H7 (cell line): ENCODE results near the gene SCG3. TPM values are rescaled to one million over a fixed set of nuclear protein-coding genes. Genes with fewer than 3 reads are reported as not detected.
A peak's percentile ranks its signal among the peaks of the same experiment; 100 is the strongest.

ENCODE experiments used
- DNase-seq: peaks from one replicate; pipeline ENCODE4 v3.0.0; 2012
- H3K27me3 ChIP-seq: 2 replicates; pipeline ENCODE4 v1.6.0; 2011; ENCODE audit warnings: mild to moderate bottlenecking, low read length; ENCODE audit not compliant: control insufficient read depth, insufficient read depth
- H3K36me3 ChIP-seq: replicated peaks from 2 replicates; pipeline ENCODE4 v1.5.1; 2011; ENCODE audit warnings: low read length; ENCODE audit not compliant: control insufficient read depth, insufficient read depth
- H3K4me3 ChIP-seq: 2 replicates; pipeline ENCODE4 v1.5.1; 2011; ENCODE audit warnings: low read depth, mild to moderate bottlenecking, control low read depth, low read length, moderate library complexity; ENCODE audit not compliant: insufficient read depth
- total RNA-seq: library from RNA; depleted of rRNA; stranded (reverse); fragments of >200 nt; shearing (Covaris generic); gene quantifications from 2 replicates; pipeline ENCODE4 v1.2.3, GENCODE V29; 2014

SCG3 gene
- total RNA-seq, 1 experiment from 2014 or later = 8.9 TPM

DNA sequence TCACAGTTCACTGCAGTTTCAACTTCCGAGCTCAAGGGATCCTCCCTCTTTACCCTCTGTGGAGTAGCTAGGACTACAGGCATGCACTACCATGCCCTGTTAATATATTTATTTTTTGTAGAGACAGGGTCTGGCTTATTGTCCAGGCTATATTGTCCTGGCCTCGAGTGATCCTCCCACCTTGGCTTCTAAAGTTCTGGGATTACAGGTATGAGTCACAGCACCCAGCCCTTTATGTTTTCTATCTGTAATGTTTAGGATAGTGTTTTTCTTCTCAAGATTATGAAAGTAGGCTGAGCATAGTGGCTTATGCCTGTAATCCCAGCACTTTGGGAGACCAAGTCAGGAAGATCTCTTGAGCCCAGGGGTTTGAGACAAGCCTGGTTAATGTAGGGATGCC is 11.9 kb upstream of the SCG3 start:
- DNase-seq = no peak
- no peak overlapping the region for H3K4me3 ChIP-seq
- H3K27me3 ChIP-seq = no peaks in the 10 kb centered on the region
- no peaks in the 10 kb centered on the region for H3K36me3 ChIP-seq

GRCh38 chr15:51672155-51672687 is 9.1 kb upstream of the SCG3 start:
- Histone ChIP-seq H3K27me3 (no peaks in the 10 kb centered on the region), H3K36me3 (no peaks in the 10 kb centered on the region), H3K4me3 (no peak overlapping the region)
- peak; percentile 17 for DNase-seq

- Histone ChIP-seq H3K27me3 (no peaks in the 10 kb centered on the region), H3K36me3 (no peaks in the 10 kb centered on the region), H3K4me3 (no peak overlapping the region)
- DNase-seq = no peak
These were observed 8.1 kb upstream of the SCG3 start for GRCh38 chr15:51672913-51673857.

DNA sequence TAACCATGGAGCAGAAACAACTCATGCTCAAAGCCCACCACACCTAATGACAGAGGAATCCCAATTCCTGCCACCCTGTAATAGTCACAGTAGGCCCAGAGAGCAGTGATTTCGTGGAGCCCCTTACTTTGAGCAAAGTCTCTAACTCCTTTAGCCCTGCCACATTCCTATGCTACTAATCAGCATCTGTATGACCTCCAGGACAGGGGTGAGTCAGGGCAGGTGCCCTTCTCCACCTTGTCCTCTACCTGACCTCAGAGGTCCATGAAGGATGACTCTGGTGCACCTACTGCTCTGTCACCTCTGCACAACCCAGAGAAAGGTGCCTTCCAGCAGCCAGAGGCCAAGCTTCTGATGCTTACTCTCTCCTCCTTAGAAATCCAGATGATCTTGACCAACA is 6.1 kb upstream of the SCG3 start:
- no peak for DNase-seq
- H3K36me3 ChIP-seq = no peaks in the 10 kb centered on the region
- H3K27me3 ChIP-seq = no peaks in the 10 kb centered on the region
- H3K4me3 ChIP-seq = no peak overlapping the region

GRCh38 chr15:51677021-51677420 is 4.3 kb upstream of the SCG3 start:
- Histone ChIP-seq H3K36me3 (no peaks in the 10 kb centered on the region), H3K4me3 (no peak overlapping the region), H3K27me3 (no peaks in the 10 kb centered on the region)
- no peak for DNase-seq

- H3K4me3 ChIP-seq = no peak overlapping the region
- H3K36me3 ChIP-seq = no peaks in the 10 kb centered on the region
- DNase-seq = no peak
- H3K27me3 ChIP-seq = no peaks in the 10 kb centered on the region
These were observed 3.9 kb upstream of the SCG3 start for GRCh38 chr15:51677452-51677851.

DNA sequence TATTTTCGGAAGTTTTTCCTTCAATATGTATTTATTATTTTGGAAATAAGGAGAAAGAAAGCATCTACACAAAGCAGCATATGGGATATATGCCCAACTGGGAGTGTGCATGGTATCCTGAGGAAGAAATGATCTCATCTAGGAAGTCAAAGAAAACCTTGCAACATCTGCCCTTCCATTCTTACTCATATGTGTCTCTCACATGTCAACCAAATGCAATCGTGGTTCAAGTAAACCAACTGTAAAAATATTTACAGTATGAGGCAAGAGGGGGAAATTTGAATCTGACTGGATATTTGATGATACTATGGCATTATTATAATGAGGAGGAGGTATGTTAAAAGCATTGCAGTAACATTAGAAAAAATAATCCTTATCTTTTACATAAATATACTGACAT is 3.2 kb upstream of the SCG3 start:
- no peak overlapping the region for H3K4me3 ChIP-seq
- no peak for DNase-seq
- H3K36me3 ChIP-seq = no peaks in the 10 kb centered on the region
- H3K27me3 ChIP-seq = no peaks in the 10 kb centered on the region

GRCh38 chr15:51680321-51680720 is 982 bp upstream of the SCG3 start:
- no peaks in the 10 kb centered on the region for H3K36me3 ChIP-seq
- no peak overlapping the region for H3K4me3 ChIP-seq
- DNase-seq = no peak
- H3K27me3 ChIP-seq = no peaks in the 10 kb centered on the region

GRCh38 chr15:51687565-51687964 is 6.3 kb downstream of the SCG3 start:
- Histone ChIP-seq H3K36me3 (no peaks in the 10 kb centered on the region), H3K4me3 (no peak overlapping the region), H3K27me3 (no peaks in the 10 kb centered on the region)
- DNase-seq = no peak

- Histone ChIP-seq H3K27me3 (no peaks in the 10 kb centered on the region), H3K4me3 (no peak overlapping the region), H3K36me3 (no peaks in the 10 kb centered on the region; the same call in 1 of the 2 replicates)
- DNase-seq = no peak
These were observed 7.6 kb downstream of the SCG3 start for GRCh38 chr15:51688863-51689262.

- no peaks in the 10 kb centered on the region for H3K27me3 ChIP-seq
- DNase-seq = no peak
- no peaks in the 10 kb centered on the region; the same call in 1 of the 2 replicates for H3K36me3 ChIP-seq
- no peak overlapping the region for H3K4me3 ChIP-seq
These were observed 10.9 kb downstream of the SCG3 start for GRCh38 chr15:51692154-51692553.

GRCh38 chr15:51696566-51696965 is 15.3 kb downstream of the SCG3 start:
- H3K4me3 ChIP-seq = no peak overlapping the region
- peaks cover 2% of the 10 kb centered on the region for H3K36me3 ChIP-seq
- no peak for DNase-seq
- no peaks in the 10 kb centered on the region for H3K27me3 ChIP-seq

DNA sequence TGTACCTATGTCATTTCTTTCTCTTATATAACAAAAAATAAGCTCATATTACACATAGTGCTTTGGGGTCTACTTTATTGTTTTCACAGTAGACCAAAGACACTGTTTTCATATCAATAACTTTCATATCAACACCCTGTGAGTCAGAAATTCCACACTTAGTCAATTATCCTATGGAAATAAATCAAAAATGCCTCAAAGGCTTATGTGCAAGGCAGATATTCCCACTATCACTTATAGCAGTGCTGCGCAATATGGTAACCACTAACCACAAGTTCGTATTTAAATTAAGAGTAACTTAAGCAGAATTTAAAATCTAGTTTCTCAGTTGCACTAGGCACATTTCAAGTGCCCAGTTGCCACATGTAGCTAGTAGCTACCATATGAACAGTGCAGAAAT is 15.9 kb downstream of the SCG3 start:
- peaks cover 2% of the 10 kb centered on the region for H3K36me3 ChIP-seq
- H3K27me3 ChIP-seq = no peaks in the 10 kb centered on the region
- H3K4me3 ChIP-seq = no peak overlapping the region
- DNase-seq = no peak

GRCh38 chr15:51699373-51699772 is 18.1 kb downstream of the SCG3 start:
- Histone ChIP-seq H3K4me3 (no peak overlapping the region), H3K27me3 (no peaks in the 10 kb centered on the region), H3K36me3 (peaks cover 2% of the 10 kb centered on the region)
- no peak for DNase-seq

GRCh38 chr15:51702710-51703109 is 21.4 kb downstream of the SCG3 start:
- Histone ChIP-seq H3K36me3 (peaks cover 2% of the 10 kb centered on the region), H3K4me3 (no peak overlapping the region), H3K27me3 (no peaks in the 10 kb centered on the region)
- DNase-seq = no peak
